Cardiac muscle cell (in vitro differentiated cells and primary cell): ENCODE measurements around the gene SMIM21. TPM values are rescaled to one million over a fixed set of nuclear protein-coding genes. Genes with fewer than 3 reads are reported as not detected.

Source experiments
- DNase-seq, 2 donors: peaks; one replicate each; pipeline versions ENCODE4 v3.0.0 to v3.0.0-alpha.2; 2010 to 2017; ENCODE audit warnings: low read depth in 1 of 2, low spot score in 1 of 2
- H3K27ac ChIP-seq: fragments of 200-600 bp; sonication (generic); 2 replicates; pipeline ENCODE4 v1.5.1; 2016
- H3K27me3 ChIP-seq: fragments of 200-600 bp; sonication (generic); 2 replicates; pipeline ENCODE4 v1.6.0; 2016; ENCODE audit warnings: control low read depth
- H3K36me3 ChIP-seq: fragments of 200-600 bp; sonication (generic); 2 replicates; pipeline ENCODE4 v1.5.1; 2016; ENCODE audit warnings: control low read depth
- H3K4me1 ChIP-seq: fragments of 200-600 bp; sonication (generic); 2 replicates; pipeline ENCODE4 v1.8.1; 2017; ENCODE audit warnings: low read depth, mild to moderate bottlenecking, mixed run types
- H3K4me3 ChIP-seq: fragments of 200-600 bp; sonication (generic); 2 replicates; pipeline ENCODE4 v1.5.1; 2016; ENCODE audit warnings: mild to moderate bottlenecking
- H3K9me3 ChIP-seq: fragments of 200-600 bp; sonication (generic); 2 replicates; pipeline ENCODE4 v1.5.1; 2017; ENCODE audit warnings: low read depth, mild to moderate bottlenecking, control low read depth
- polyA plus RNA-seq: library from polyadenylated mRNA; unstranded; fragments of >200 nt; fragmentation: Nextera tagmentation; extraction: Ambion mirVana; gene quantifications from 2 replicates; pipeline ENCODE4 v1.2.1, GENCODE V29; 2016
- total RNA-seq: library from RNA; depleted of rRNA; stranded (reverse); fragments of >200 nt; gene quantifications from 2 replicates; pipeline ENCODE4 v1.2.3, GENCODE V29; 2016
- TF ChIP-seq, protein P1 (sequence below): IDR thresholded peaks from 2 replicates; pipeline ENCODE4 v1.5.1; 2012; ENCODE audit warnings: low read depth, mild to moderate bottlenecking, low read length

Gene SMIM21
- total and polyA plus RNA-seq, 2 experiments from 2014 or later = not detected

DNA sequence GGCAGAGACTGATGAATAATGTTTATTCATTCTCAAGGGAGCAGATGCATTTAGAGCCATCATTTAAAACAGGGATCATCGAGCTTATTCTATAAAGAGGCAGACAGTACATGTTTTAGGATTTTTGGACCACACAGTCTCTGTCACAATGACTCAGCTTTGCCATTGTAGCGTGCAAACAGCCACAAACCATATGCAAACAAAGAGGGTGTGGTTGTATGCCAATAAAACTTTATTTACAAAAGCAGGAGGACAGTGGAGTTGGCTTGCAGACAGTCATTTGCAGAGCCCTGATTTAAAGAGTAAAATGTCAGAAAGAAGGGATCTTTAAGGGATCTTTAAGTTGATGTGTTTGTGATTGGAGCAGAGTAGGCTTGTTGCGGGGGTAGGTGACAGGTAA is 51.5 kb downstream of the SMIM21 start:
- Histone ChIP-seq H3K9me3 (no peaks in the 10 kb centered on the region), H3K36me3 (no peaks in the 10 kb centered on the region), H3K27ac (no peak overlapping the region), H3K4me3 (no peak overlapping the region), H3K4me1 (no peaks in the 10 kb centered on the region), H3K27me3 (no peaks in the 10 kb centered on the region)
- TF ChIP-seq, protein P1, sequence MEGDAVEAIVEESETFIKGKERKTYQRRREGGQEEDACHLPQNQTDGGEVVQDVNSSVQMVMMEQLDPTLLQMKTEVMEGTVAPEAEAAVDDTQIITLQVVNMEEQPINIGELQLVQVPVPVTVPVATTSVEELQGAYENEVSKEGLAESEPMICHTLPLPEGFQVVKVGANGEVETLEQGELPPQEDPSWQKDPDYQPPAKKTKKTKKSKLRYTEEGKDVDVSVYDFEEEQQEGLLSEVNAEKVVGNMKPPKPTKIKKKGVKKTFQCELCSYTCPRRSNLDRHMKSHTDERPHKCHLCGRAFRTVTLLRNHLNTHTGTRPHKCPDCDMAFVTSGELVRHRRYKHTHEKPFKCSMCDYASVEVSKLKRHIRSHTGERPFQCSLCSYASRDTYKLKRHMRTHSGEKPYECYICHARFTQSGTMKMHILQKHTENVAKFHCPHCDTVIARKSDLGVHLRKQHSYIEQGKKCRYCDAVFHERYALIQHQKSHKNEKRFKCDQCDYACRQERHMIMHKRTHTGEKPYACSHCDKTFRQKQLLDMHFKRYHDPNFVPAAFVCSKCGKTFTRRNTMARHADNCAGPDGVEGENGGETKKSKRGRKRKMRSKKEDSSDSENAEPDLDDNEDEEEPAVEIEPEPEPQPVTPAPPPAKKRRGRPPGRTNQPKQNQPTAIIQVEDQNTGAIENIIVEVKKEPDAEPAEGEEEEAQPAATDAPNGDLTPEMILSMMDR = no peak
- DNase-seq = no peak

- no peak overlapping the region for H3K4me3 ChIP-seq
- TF ChIP-seq, protein P1 = no peak
- no peak overlapping the region for H3K27ac ChIP-seq
- H3K36me3 ChIP-seq = no peaks in the 10 kb centered on the region
- H3K9me3 ChIP-seq = no peaks in the 10 kb centered on the region
- H3K4me1 ChIP-seq = no peaks in the 10 kb centered on the region
- H3K27me3 ChIP-seq = no peaks in the 10 kb centered on the region
- no peak for DNase-seq
Measured at GRCh38 chr18:75375341-75375740, 52.2 kb downstream of the SMIM21 start.

- TF ChIP-seq, protein P1 = no peak
- no peaks in the 10 kb centered on the region for H3K27me3 ChIP-seq
- no peak overlapping the region for H3K27ac ChIP-seq
- no peaks in the 10 kb centered on the region for H3K4me1 ChIP-seq
- H3K9me3 ChIP-seq = no peaks in the 10 kb centered on the region
- H3K4me3 ChIP-seq = no peak overlapping the region
- no peaks in the 10 kb centered on the region for H3K36me3 ChIP-seq
- DNase-seq = no peak
Measured at GRCh38 chr18:75374466-75374865, 53.0 kb downstream of the SMIM21 start.

DNA sequence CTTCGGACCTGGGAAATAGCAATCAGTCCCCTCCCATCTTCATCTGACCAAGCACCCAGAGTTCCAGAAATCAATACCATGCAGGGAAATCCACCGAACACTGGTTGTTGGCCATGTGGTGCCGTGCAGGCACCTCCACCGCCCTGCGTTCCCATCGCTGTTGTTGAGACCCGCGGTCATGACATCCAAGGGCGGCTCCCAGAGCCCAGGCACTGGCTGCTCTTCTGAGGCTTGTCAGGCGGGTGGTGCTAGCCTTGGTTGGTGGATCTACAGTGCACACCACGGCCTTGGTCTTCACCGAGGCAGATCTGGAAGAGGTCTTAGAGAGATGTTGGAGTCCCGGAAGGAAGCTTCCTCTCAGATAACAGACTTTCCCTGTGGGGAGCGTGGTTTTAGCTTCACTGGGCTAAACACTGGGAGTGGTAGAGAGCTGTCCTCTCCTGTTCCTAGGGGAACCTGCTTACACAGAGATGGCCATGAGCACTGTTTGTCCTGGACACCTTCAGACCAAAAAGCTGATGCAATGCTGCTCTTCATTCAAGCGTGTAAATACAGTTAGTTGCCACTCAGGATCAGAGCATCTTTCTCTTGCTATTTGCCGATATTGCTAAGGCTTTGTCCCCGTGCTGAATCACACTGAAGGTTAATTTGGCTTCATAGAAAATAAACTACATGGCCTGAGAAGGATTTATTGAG is 58.3 kb downstream of the SMIM21 start:
- no peak for DNase-seq
- no peaks in the 10 kb centered on the region for H3K27me3 ChIP-seq
- TF ChIP-seq, protein P1 = no peak
- H3K27ac ChIP-seq = no peak overlapping the region
- H3K9me3 ChIP-seq = no peaks in the 10 kb centered on the region
- H3K36me3 ChIP-seq = no peaks in the 10 kb centered on the region
- H3K4me1 ChIP-seq = no peaks in the 10 kb centered on the region
- no peak overlapping the region for H3K4me3 ChIP-seq

GRCh38 chr18:75365837-75366236 is 61.7 kb downstream of the SMIM21 start:
- H3K4me1 ChIP-seq = no peaks in the 10 kb centered on the region
- H3K36me3 ChIP-seq = no peaks in the 10 kb centered on the region
- H3K27ac ChIP-seq = no peak overlapping the region
- TF ChIP-seq, protein P1 = peak; percentile 4
- no peak overlapping the region for H3K4me3 ChIP-seq
- no peaks in the 10 kb centered on the region for H3K9me3 ChIP-seq
- no peaks in the 10 kb centered on the region for H3K27me3 ChIP-seq
- DNase-seq = no peak
